Psoas muscle (tissue), 8 donors: ENCODE results near the gene DLAT. TPM values are rescaled to one million over a fixed set of nuclear protein-coding genes. Genes with fewer than 3 reads are reported as not detected.
"Not testable (repeated sequence)": the region's sequence is repeated elsewhere in the genome, so short reads cannot be mapped to it uniquely, and the experiment has no call there.

Experiments
- ATAC-seq, 4 donors: fragments of 200-7000 bp; cut with Tn5 transposase; one replicate each; pipeline ENCODE4 v1.9.1; 2020; ENCODE audit warnings: moderate library complexity in 3 of 4, mild to moderate bottlenecking in 2 of 4
- DNase-seq, 2 donors: peaks; one replicate each; pipeline ENCODE4 v3.0.0-alpha.2; 2020
- H3K27ac ChIP-seq: fragments of 200-600 bp; one replicate; pipeline ENCODE4 v1.8.0; 2022
- H3K27me3 ChIP-seq, 3 donors: fragments of 200-600 bp in 1 of 3; one replicate each; pipeline versions ENCODE4 v1.6.1 to v1.8.0; 2013 to 2022; ENCODE audit warnings: low read length in 2 of 3, mild to moderate bottlenecking in 2 of 3, moderate library complexity in 1 of 3; ENCODE audit not compliant: insufficient read depth in 3 of 3
- H3K36me3 ChIP-seq, 2 donors: fragments of 200-600 bp in 1 of 2; one replicate each; pipeline versions ENCODE4 v1.6.1 to v1.8.0; 2013 to 2022; ENCODE audit warnings: low read depth in 1 of 2, mild to moderate bottlenecking in 1 of 2, moderate library complexity in 1 of 2; ENCODE audit not compliant: insufficient read depth in 1 of 2
- H3K4me1 ChIP-seq: fragments of 200-600 bp; one replicate; pipeline ENCODE4 v1.8.0; 2022
- H3K4me3 ChIP-seq: fragments of 200-600 bp; one replicate; pipeline ENCODE4 v1.8.0; 2022; ENCODE audit warnings: mild to moderate bottlenecking
- H3K9me3 ChIP-seq: fragments of 200-600 bp; one replicate; pipeline ENCODE4 v1.8.0; 2022
- CTCF ChIP-seq: fragments of 200-600 bp; IDR thresholded peaks from one replicate; pipeline ENCODE4 v1.8.0; 2022; ENCODE audit warnings: antibody characterized with exemption
- WGBS, 3 donors: extraction: QIAGEN DNeasy Blood & Tissue Kit; methylation state at CpG; one replicate each; pipeline versions ENCODE4 v1.1.6 to v1.1.7; 2013; 5-methylcytosine and 5-hydroxymethylcytosine counted together
- intact Hi-C, 2 donors: fragments of 100-400 bp; cut with DNase I; formaldehyde crosslinking; loops; one replicate each; pipeline versions ENCODE4 v1.11.0 to v1.14.2; 2022
- polyA plus RNA-seq, 3 donors: library from polyadenylated mRNA; stranded (reverse); fragments of 200-250 nt; gene quantifications; one replicate each; pipeline ENCODE4 v1.2.3, GENCODE V29; 2013
- total RNA-seq, 4 donors: library from RNA; stranded (reverse); fragmentation: NEBNext Ultra II Directional in 2 of 4; extraction: Animal tissue kit (Norgen Biotek cat#: 25700) in 2 of 4; gene quantifications; one replicate each; pipeline versions ENCODE4 v1.2.1 to v1.2.4, GENCODE V29; 2021 to 2023
- donor health status: healthy with polysubstance abuse.
- donor health status: DM: no; HTN: no; CAD: no; lungs with moderate emphysema.
- donor health status: Bipolar disorder and iron deficiency.
- donor health status: healthy.
- donor health status: DM: yes; HTN: yes; CAD: no.
- donor health status: DM: no; HTN: no; CAD: no.
- donor health status: DM: no; HTN: no; CAD: no.
- donor health status: DM: yes; HTN: yes; CAD: no.

The DLAT gene
- total and polyA plus RNA-seq, 7 donors, result 49.8 to 167 (median 84.2) TPM

GRCh38 chr11:112033902-112034301, 8.7 kb downstream of the DLAT start:
- Histone ChIP-seq H3K27me3 (no peaks in the 10 kb centered on the region), H3K9me3 (no peaks in the 10 kb centered on the region), H3K27ac (peak overlapping the region; percentile 66), H3K36me3 (peaks cover 11 to 93% of the 10 kb centered on the region in 2 donors), H3K4me1 (peaks cover 10% of the 10 kb centered on the region), H3K4me3 (no peak overlapping the region)
- intact Hi-C loops, result no loop called here
- ATAC-seq (peak; percentile 49 to 82 (median 62)), DNase-seq (no peak)
- 48 to 68% (median 52%) methylated on average over 3 of the region's 3 CpGs for WGBS, 3 donors
- no peak for TF ChIP-seq CTCF

- Histone ChIP-seq H3K9me3 (no peaks in the 10 kb centered on the region), H3K4me3 (no peak overlapping the region), H3K27ac (no peak overlapping the region), H3K4me1 (peaks cover 7% of the 10 kb centered on the region), H3K36me3 (peaks cover 7 to 97% of the 10 kb centered on the region in 2 donors), H3K27me3 (no peaks in the 10 kb centered on the region)
- DNase-seq (no peak), ATAC-seq (no peak)
- intact Hi-C loops, result no loop called here
- TF ChIP-seq CTCF, result no peak
Observed at GRCh38 chr11:112037527-112037926, 12.3 kb downstream of the DLAT start.

GRCh38 chr11:112042161-112042960, 17.2 kb downstream of the DLAT start:
- H3K4me1 ChIP-seq, result no peaks in the 10 kb centered on the region
- H3K27me3 ChIP-seq, result no peaks in the 10 kb centered on the region
- WGBS, 3 donors, result 67 to 80% (median 67%) methylated on average over 6 of the region's 6 CpGs
- peak overlapping the region; percentile 34 for H3K27ac ChIP-seq
- intact Hi-C loops, result no loop called here
- no peak for DNase-seq
- peak in 2 of 4 donors; percentile 25 to 32 for ATAC-seq
- no peak for TF ChIP-seq CTCF
- no peaks in the 10 kb centered on the region for H3K9me3 ChIP-seq
- no peak overlapping the region for H3K4me3 ChIP-seq
- peaks cover 3 to 100% of the 10 kb centered on the region in 2 donors for H3K36me3 ChIP-seq

GRCh38 chr11:112042961-112043304, 17.7 kb downstream of the DLAT start:
- DNase-seq (no peak), ATAC-seq (no peak)
- Histone ChIP-seq H3K27me3 (no peaks in the 10 kb centered on the region), H3K9me3 (no peaks in the 10 kb centered on the region), H3K27ac (no peak overlapping the region), H3K4me3 (no peak overlapping the region), H3K4me1 (no peaks in the 10 kb centered on the region), H3K36me3 (peaks cover 0 to 100% of the 10 kb centered on the region in 2 donors)
- intact Hi-C loops, result no loop called here
- 90 to 100% (median 96%) methylated on average over 2 of the region's 2 CpGs for WGBS, 3 donors
- TF ChIP-seq CTCF, result no peak

GRCh38 chr11:112044961-112045360, 19.8 kb downstream of the DLAT start:
- no peak overlapping the region for H3K4me3 ChIP-seq
- intact Hi-C loops, result no loop called here
- DNase-seq, result no peak
- 85 to 94% (median 91%) methylated on average over 4 of the region's 4 CpGs for WGBS, 3 donors
- H3K27me3 ChIP-seq, result no peaks in the 10 kb centered on the region
- no peak overlapping the region for H3K27ac ChIP-seq
- no peaks in the 10 kb centered on the region for H3K4me1 ChIP-seq
- ATAC-seq, result peak in 1 of 4 donors; percentile 5
- no peak for TF ChIP-seq CTCF
- H3K9me3 ChIP-seq, result no peaks in the 10 kb centered on the region
- peaks cover 0 to 96% of the 10 kb centered on the region in 2 donors for H3K36me3 ChIP-seq

- H3K27me3 ChIP-seq, H3K4me3 ChIP-seq, intact Hi-C loops, H3K4me1 ChIP-seq, ATAC-seq, H3K27ac ChIP-seq, DNase-seq, H3K9me3 ChIP-seq: not testable (repeated sequence)
- WGBS, 3 donors, result 100% methylated on average over 1 to 2 of the region's 2 CpGs
- peaks cover 0 to 96% of the 10 kb centered on the region in 2 donors for H3K36me3 ChIP-seq
Observed at GRCh38 chr11:112046647-112047046, 21.4 kb downstream of the DLAT start.

GRCh38 chr11:112048256-112048655, 23.0 kb downstream of the DLAT start:
- H3K36me3 ChIP-seq, result peaks cover 6 to 96% of the 10 kb centered on the region in 2 donors
- DNase-seq, H3K4me3 ChIP-seq, H3K27me3 ChIP-seq, H3K9me3 ChIP-seq, intact Hi-C loops, H3K27ac ChIP-seq, H3K4me1 ChIP-seq: not testable (repeated sequence)
- 86 to 97% (median 96%) methylated on average over 3 of the region's 3 CpGs for WGBS, 3 donors
- ATAC-seq, result peak in 1 of 4 donors; percentile 35
